GM23338 (cell line): ENCODE results near the gene ACOX3. TPM values are rescaled to one million over a fixed set of nuclear protein-coding genes. Genes with fewer than 3 reads are reported as not detected.
"Not testable (repeated sequence)": the region's sequence is repeated elsewhere in the genome, so short reads cannot be mapped to it uniquely, and the experiment has no call there.

Experiments used
- ATAC-seq: fragments of 200-7000 bp; cut with Tn5 transposase; 3 replicates; pipeline ENCODE4 v1.9.1; 2020
- DNase-seq: peaks from one replicate; pipeline ENCODE4 v3.0.0-alpha.2; 2015; ENCODE audit warnings: low spot score
- H2AFZ ChIP-seq: fragments of 200-600 bp; sonication (generic); 2 replicates; pipeline ENCODE4 v1.8.0; 2016; ENCODE audit warnings: antibody characterized with exemption, mild to moderate bottlenecking, moderate library complexity
- H3F3A ChIP-seq: fragments of 200-600 bp; sonication (generic); replicated peaks from 2 replicates; pipeline ENCODE4 v1.8.0; 2017; ENCODE audit warnings: antibody characterized with exemption, mixed run types, low read depth
- H3K27ac ChIP-seq: fragments of 200-600 bp; sonication (generic); 2 replicates; pipeline ENCODE4 v1.6.1; 2016; ENCODE audit warnings: low read depth
- H3K27me3 ChIP-seq: fragments of 200-600 bp; sonication (generic); 2 replicates; pipeline ENCODE4 v1.8.0; 2016; ENCODE audit warnings: mild to moderate bottlenecking, mixed run types, moderate library complexity; ENCODE audit not compliant: insufficient read depth
- H3K36me3 ChIP-seq: fragments of 200-600 bp; sonication (generic); 2 replicates; pipeline ENCODE4 v1.8.0; 2016; ENCODE audit warnings: mild to moderate bottlenecking; ENCODE audit not compliant: insufficient read depth
- H3K4me1 ChIP-seq: fragments of 200-600 bp; sonication (generic); 2 replicates; pipeline ENCODE4 v1.8.0; 2016; ENCODE audit warnings: mild to moderate bottlenecking, moderate library complexity; ENCODE audit not compliant: insufficient read depth
- H3K4me2 ChIP-seq: fragments of 200-600 bp; sonication (generic); 2 replicates; pipeline ENCODE4 v1.7.1; 2017; ENCODE audit warnings: mixed run types
- H3K4me3 ChIP-seq: fragments of 200-600 bp; sonication (generic); 2 replicates; pipeline ENCODE4 v1.6.1; 2016; ENCODE audit warnings: mixed run types
- H3K79me2 ChIP-seq: fragments of 200-600 bp; sonication (generic); replicated peaks from 2 replicates; pipeline ENCODE4 v1.8.0; 2017; ENCODE audit warnings: mild to moderate bottlenecking; ENCODE audit not compliant: insufficient read depth
- H3K9me2 ChIP-seq: fragments of 200-600 bp; sonication (generic); 2 replicates; pipeline ENCODE4 v1.8.0; 2017; ENCODE audit not compliant: insufficient read depth
- H4K20me1 ChIP-seq: fragments of 200-600 bp; sonication (generic); replicated peaks from 2 replicates; pipeline ENCODE4 v1.8.0; 2017; ENCODE audit warnings: mild to moderate bottlenecking; ENCODE audit not compliant: insufficient read depth
- H3K27ac Mint-ChIP-seq: 2 replicates; pipeline ENCODE4 v1.8.0; 2020; ENCODE audit warnings: inconsistent platforms, mild to moderate bottlenecking, moderate library complexity, mixed read lengths
- H3K27me3 Mint-ChIP-seq: 3 replicates; pipeline ENCODE4 v1.8.0; 2022; ENCODE audit warnings: low read depth, mild to moderate bottlenecking, moderate library complexity, mixed read lengths, inconsistent platforms; ENCODE audit not compliant: insufficient read depth, poor library complexity
- H3K36me3 Mint-ChIP-seq: 3 replicates; pipeline ENCODE4 v1.8.0; 2021; ENCODE audit warnings: low read depth, mild to moderate bottlenecking, inconsistent platforms, moderate library complexity, mixed read lengths
- H3K4me1 Mint-ChIP-seq: 3 replicates; pipeline ENCODE4 v1.8.0; 2020; ENCODE audit warnings: mild to moderate bottlenecking, inconsistent platforms, mixed read lengths
- H3K4me3 Mint-ChIP-seq: 3 replicates; pipeline ENCODE4 v1.8.0; 2021; ENCODE audit warnings: moderate library complexity, mild to moderate bottlenecking, inconsistent platforms, mixed read lengths
- H3K9me3 Mint-ChIP-seq: 3 replicates; pipeline ENCODE4 v1.8.0; 2020; ENCODE audit warnings: moderate library complexity, mild to moderate bottlenecking, inconsistent platforms, mixed read lengths
- CREB1 ChIP-seq: fragments of 250-450 bp; sonication (Bioruptor Pico); IDR thresholded peaks from 2 replicates; pipeline ENCODE4 v1.5.0; 2020; ENCODE audit warnings: low read depth, mild to moderate bottlenecking, moderate library complexity
- EZH2 ChIP-seq: fragments of 200-600 bp; sonication (generic); IDR thresholded peaks from one replicate; pipeline ENCODE4 v1.8.0; 2017; ENCODE audit warnings: antibody characterized with exemption, mild to moderate bottlenecking, low read depth; ENCODE audit not compliant: unreplicated experiment
- NANOG ChIP-seq: IDR thresholded peaks from 2 replicates; pipeline ENCODE4 v1.6.1; 2016; ENCODE audit warnings: antibody characterized with exemption, borderline replicate concordance
- polyA plus RNA-seq: library from polyadenylated mRNA; unstranded; fragments of >200 nt; fragmentation: Nextera tagmentation; extraction: Ambion mirVana; gene quantifications from 2 replicates; pipeline ENCODE4 v1.2.1, GENCODE V29; 2016
- total RNA-seq: library from RNA; depleted of rRNA; stranded (reverse); fragments of >200 nt; shearing (Covaris generic); gene quantifications from 2 replicates; pipeline ENCODE4 v1.2.3, GENCODE V29; 2014
- TF ChIP-seq, protein P1 (sequence below), 2 experiments: fragments of 200-600 bp in 1 of 2; sonication (generic) in 1 of 2; conservative IDR thresholded peaks; 2 replicates each; pipeline versions ENCODE4 v1.5.1 to v1.6.1; 2016 to 2017; ENCODE audit warnings: antibody characterized with exemption in 2 of 2, low read depth in 2 of 2, mild to moderate bottlenecking in 2 of 2, moderate library complexity in 1 of 2
- TF ChIP-seq, protein P2 (sequence below): IDR thresholded peaks from 2 replicates; pipeline ENCODE4 v1.6.1; 2016; ENCODE audit warnings: antibody characterized with exemption
- TF ChIP-seq, protein P3 (sequence below): IDR thresholded peaks from one replicate; pipeline ENCODE4 v1.6.1; 2018; ENCODE audit warnings: antibody characterized with exemption; ENCODE audit not compliant: unreplicated experiment

Gene ACOX3
- total and polyA plus RNA-seq, 2 experiments from 2014 or later = 6.4 to 17.2 TPM

DNA sequence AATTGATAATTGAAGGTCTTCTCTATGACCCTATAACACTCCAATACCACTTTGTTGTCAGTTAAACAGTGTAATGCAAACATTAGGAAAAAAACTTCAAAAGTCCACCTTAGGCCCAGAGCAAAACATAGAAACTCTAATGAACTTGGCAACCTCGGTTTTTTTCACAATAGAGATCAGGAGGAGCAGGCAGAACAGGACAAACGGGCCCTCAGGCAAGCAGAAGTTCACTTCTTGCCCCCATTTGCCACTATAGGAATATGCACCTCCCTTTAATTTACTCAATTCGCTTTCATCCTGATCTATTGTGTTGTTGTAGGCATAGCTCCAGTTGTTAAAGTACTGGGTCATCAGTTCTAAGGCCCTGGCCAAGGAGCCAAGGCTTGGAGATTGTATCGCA, 18.2 kb downstream of the ACOX3 start (continued):
- TF ChIP-seq, protein P1, sequence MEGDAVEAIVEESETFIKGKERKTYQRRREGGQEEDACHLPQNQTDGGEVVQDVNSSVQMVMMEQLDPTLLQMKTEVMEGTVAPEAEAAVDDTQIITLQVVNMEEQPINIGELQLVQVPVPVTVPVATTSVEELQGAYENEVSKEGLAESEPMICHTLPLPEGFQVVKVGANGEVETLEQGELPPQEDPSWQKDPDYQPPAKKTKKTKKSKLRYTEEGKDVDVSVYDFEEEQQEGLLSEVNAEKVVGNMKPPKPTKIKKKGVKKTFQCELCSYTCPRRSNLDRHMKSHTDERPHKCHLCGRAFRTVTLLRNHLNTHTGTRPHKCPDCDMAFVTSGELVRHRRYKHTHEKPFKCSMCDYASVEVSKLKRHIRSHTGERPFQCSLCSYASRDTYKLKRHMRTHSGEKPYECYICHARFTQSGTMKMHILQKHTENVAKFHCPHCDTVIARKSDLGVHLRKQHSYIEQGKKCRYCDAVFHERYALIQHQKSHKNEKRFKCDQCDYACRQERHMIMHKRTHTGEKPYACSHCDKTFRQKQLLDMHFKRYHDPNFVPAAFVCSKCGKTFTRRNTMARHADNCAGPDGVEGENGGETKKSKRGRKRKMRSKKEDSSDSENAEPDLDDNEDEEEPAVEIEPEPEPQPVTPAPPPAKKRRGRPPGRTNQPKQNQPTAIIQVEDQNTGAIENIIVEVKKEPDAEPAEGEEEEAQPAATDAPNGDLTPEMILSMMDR (conservative IDR thresholded peaks at IDR 0.05; ENCODE audit: low read depth in 2 of 2) = no peak
- no peak for TF ChIP-seq NANOG
- TF ChIP-seq EZH2 = no peak
- no peak for TF ChIP-seq CREB1
- TF ChIP-seq, protein P2, sequence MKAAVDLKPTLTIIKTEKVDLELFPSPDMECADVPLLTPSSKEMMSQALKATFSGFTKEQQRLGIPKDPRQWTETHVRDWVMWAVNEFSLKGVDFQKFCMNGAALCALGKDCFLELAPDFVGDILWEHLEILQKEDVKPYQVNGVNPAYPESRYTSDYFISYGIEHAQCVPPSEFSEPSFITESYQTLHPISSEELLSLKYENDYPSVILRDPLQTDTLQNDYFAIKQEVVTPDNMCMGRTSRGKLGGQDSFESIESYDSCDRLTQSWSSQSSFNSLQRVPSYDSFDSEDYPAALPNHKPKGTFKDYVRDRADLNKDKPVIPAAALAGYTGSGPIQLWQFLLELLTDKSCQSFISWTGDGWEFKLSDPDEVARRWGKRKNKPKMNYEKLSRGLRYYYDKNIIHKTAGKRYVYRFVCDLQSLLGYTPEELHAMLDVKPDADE = no peak
- TF ChIP-seq, protein P3, sequence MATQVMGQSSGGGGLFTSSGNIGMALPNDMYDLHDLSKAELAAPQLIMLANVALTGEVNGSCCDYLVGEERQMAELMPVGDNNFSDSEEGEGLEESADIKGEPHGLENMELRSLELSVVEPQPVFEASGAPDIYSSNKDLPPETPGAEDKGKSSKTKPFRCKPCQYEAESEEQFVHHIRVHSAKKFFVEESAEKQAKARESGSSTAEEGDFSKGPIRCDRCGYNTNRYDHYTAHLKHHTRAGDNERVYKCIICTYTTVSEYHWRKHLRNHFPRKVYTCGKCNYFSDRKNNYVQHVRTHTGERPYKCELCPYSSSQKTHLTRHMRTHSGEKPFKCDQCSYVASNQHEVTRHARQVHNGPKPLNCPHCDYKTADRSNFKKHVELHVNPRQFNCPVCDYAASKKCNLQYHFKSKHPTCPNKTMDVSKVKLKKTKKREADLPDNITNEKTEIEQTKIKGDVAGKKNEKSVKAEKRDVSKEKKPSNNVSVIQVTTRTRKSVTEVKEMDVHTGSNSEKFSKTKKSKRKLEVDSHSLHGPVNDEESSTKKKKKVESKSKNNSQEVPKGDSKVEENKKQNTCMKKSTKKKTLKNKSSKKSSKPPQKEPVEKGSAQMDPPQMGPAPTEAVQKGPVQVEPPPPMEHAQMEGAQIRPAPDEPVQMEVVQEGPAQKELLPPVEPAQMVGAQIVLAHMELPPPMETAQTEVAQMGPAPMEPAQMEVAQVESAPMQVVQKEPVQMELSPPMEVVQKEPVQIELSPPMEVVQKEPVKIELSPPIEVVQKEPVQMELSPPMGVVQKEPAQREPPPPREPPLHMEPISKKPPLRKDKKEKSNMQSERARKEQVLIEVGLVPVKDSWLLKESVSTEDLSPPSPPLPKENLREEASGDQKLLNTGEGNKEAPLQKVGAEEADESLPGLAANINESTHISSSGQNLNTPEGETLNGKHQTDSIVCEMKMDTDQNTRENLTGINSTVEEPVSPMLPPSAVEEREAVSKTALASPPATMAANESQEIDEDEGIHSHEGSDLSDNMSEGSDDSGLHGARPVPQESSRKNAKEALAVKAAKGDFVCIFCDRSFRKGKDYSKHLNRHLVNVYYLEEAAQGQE = no peak

DNA sequence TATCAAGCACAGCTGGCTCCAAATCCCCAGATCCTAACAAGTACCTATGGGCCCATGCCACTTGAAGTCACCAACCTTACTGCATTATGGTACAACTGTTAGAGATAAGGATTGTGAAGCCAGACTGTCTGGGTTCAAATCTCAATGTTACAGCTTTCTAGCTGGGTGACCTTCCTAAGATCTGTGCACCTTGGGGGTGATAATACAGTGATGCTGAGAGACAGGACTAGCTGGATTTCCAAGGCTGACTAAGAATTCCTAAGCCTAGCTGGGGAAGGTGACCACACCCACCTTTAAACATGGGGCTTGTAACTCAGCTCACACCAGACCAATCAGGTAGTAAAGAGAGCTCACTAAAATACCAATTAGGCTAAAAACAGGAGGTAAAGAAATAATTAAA, 20.4 kb downstream of the ACOX3 start:
- H3F3A ChIP-seq, H3K27ac Mint-ChIP-seq, H3K4me3 Mint-ChIP-seq, H3K4me3 ChIP-seq, ATAC-seq, DNase-seq, H3K9me2 ChIP-seq, H3K4me1 Mint-ChIP-seq, H3K36me3 Mint-ChIP-seq, H3K4me2 ChIP-seq, H3K27me3 ChIP-seq, H3K9me3 Mint-ChIP-seq, H3K27me3 Mint-ChIP-seq, H2AFZ ChIP-seq, H4K20me1 ChIP-seq, H3K27ac ChIP-seq, H3K36me3 ChIP-seq, H3K79me2 ChIP-seq, H3K4me1 ChIP-seq: not testable (repeated sequence)
